ENCODE measurements around the gene CACNG5.

CACNG5 gene

GRCh38 chr17:66833201-66833600 is 1.7 kb upstream of the CACNG5 start:
- no peak for TF ChIP-seq CTCF (IDR thresholded peaks at IDR 0.05; ENCODE audit: low read length, missing control alignments)
- DNase-seq (ENCODE audit: low read depth), result no peak
- H3K4me3 ChIP-seq (replicated peaks; ENCODE audit: low read depth, low read length), result no peak overlapping the region

- no peak for DNase-seq (ENCODE audit: low read depth)
- TF ChIP-seq CTCF (IDR thresholded peaks at IDR 0.05; ENCODE audit: low read length, missing control alignments), result no peak
- no peak overlapping the region for H3K4me3 ChIP-seq (replicated peaks; ENCODE audit: low read depth, low read length)
Measured at GRCh38 chr17:66834426-66834918, 445 bp upstream of the CACNG5 start.

- TF ChIP-seq CTCF (IDR thresholded peaks at IDR 0.05; ENCODE audit: low read length, missing control alignments), result no peak
- H3K4me3 ChIP-seq (replicated peaks; ENCODE audit: low read depth, low read length), result no peak overlapping the region
- DNase-seq (ENCODE audit: low read depth), result no peak
Measured at GRCh38 chr17:66835476-66835875, 559 bp downstream of the CACNG5 start.

- H3K4me3 ChIP-seq (replicated peaks; ENCODE audit: low read depth, low read length), result no peak overlapping the region
- TF ChIP-seq CTCF (IDR thresholded peaks at IDR 0.05; ENCODE audit: low read length, missing control alignments), result no peak
- DNase-seq (ENCODE audit: low read depth), result no peak
Measured at GRCh38 chr17:66836063-66837005, 1.4 kb downstream of the CACNG5 start.

- no peak for TF ChIP-seq CTCF (IDR thresholded peaks at IDR 0.05; ENCODE audit: low read length, missing control alignments)
- no peak for DNase-seq (ENCODE audit: low read depth)
- H3K4me3 ChIP-seq (replicated peaks; ENCODE audit: low read depth, low read length), result no peak overlapping the region
Measured at GRCh38 chr17:66837226-66837625, 2.3 kb downstream of the CACNG5 start.

GRCh38 chr17:66837885-66838665 is 3.2 kb downstream of the CACNG5 start:
- no peak overlapping the region for H3K4me3 ChIP-seq (replicated peaks; ENCODE audit: low read depth, low read length)
- no peak for DNase-seq (ENCODE audit: low read depth)
- no peak for TF ChIP-seq CTCF (IDR thresholded peaks at IDR 0.05; ENCODE audit: low read length, missing control alignments)

Measured in fibroblast of pulmonary artery (primary cell).